Kidney epithelial cell (primary cell): ENCODE data around the gene CYP46A1. TPM values are rescaled to one million over a fixed set of nuclear protein-coding genes. Genes with fewer than 3 reads are reported as not detected.

ENCODE experiments used
- DNase-seq: peaks from one replicate; pipeline ENCODE4 v3.0.0-alpha.2; 2010; ENCODE audit warnings: low read depth
- H3K27me3 ChIP-seq: 2 replicates; pipeline ENCODE4 v1.6.0; 2011; ENCODE audit warnings: low read length; ENCODE audit not compliant: control insufficient read depth, insufficient read depth
- H3K36me3 ChIP-seq: 2 replicates; pipeline ENCODE4 v1.5.1; 2011; ENCODE audit warnings: low read length; ENCODE audit not compliant: control insufficient read depth, insufficient read depth
- H3K4me3 ChIP-seq: 2 replicates; pipeline ENCODE4 v1.5.1; 2011; ENCODE audit warnings: low read depth, mild to moderate bottlenecking, control low read depth, low read length
- total RNA-seq: library from RNA; depleted of rRNA; stranded (reverse); fragments of >200 nt; gene quantifications from 2 replicates; pipeline ENCODE4 v1.2.3, GENCODE V29; 2015
- TF ChIP-seq, protein P1 (sequence below): IDR thresholded peaks from 2 replicates; pipeline ENCODE4 v1.5.1; 2011; ENCODE audit warnings: mild to moderate bottlenecking, moderate library complexity, low read length, control low read depth, inconsistent platforms; ENCODE audit not compliant: insufficient read depth, poor library complexity, severe bottlenecking

CYP46A1 gene
- total RNA-seq, 1 donor from 2014 or later: not detected

DNA sequence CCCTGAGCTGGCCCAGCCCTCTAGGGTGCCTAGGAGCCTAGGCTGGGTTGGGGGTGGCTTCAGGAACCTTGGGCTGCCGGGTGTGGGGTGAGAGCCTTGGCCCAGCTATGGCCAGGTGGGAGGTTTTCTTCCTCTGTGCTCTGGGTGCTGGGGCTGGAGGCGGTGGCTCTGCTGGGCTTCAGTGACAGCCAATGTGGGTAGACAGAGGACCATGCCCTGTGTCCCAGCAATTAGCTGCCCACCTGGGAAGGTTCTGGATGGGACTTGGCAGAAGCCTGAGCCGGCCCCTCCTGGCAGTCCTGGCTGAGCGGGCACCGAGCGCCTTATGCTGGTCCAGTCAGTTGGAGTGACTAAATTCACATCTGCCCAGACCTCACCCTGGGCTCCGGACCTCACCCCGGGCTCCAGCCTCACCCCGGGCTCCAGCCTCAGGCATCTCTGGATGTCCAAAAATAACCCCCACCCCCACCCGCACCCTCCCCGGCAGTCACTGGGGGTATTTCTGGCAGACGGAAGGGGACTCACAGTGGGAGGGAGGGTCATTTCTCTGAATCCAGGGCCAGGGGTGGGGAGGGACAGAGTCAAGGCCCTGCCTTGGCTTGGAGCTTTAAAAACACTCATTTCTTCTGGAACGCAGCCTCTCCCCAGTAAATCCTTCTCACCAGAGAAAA is 46.9 kb downstream of the CYP46A1 start:
- TF ChIP-seq, protein P1, sequence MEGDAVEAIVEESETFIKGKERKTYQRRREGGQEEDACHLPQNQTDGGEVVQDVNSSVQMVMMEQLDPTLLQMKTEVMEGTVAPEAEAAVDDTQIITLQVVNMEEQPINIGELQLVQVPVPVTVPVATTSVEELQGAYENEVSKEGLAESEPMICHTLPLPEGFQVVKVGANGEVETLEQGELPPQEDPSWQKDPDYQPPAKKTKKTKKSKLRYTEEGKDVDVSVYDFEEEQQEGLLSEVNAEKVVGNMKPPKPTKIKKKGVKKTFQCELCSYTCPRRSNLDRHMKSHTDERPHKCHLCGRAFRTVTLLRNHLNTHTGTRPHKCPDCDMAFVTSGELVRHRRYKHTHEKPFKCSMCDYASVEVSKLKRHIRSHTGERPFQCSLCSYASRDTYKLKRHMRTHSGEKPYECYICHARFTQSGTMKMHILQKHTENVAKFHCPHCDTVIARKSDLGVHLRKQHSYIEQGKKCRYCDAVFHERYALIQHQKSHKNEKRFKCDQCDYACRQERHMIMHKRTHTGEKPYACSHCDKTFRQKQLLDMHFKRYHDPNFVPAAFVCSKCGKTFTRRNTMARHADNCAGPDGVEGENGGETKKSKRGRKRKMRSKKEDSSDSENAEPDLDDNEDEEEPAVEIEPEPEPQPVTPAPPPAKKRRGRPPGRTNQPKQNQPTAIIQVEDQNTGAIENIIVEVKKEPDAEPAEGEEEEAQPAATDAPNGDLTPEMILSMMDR: no peak

DNA sequence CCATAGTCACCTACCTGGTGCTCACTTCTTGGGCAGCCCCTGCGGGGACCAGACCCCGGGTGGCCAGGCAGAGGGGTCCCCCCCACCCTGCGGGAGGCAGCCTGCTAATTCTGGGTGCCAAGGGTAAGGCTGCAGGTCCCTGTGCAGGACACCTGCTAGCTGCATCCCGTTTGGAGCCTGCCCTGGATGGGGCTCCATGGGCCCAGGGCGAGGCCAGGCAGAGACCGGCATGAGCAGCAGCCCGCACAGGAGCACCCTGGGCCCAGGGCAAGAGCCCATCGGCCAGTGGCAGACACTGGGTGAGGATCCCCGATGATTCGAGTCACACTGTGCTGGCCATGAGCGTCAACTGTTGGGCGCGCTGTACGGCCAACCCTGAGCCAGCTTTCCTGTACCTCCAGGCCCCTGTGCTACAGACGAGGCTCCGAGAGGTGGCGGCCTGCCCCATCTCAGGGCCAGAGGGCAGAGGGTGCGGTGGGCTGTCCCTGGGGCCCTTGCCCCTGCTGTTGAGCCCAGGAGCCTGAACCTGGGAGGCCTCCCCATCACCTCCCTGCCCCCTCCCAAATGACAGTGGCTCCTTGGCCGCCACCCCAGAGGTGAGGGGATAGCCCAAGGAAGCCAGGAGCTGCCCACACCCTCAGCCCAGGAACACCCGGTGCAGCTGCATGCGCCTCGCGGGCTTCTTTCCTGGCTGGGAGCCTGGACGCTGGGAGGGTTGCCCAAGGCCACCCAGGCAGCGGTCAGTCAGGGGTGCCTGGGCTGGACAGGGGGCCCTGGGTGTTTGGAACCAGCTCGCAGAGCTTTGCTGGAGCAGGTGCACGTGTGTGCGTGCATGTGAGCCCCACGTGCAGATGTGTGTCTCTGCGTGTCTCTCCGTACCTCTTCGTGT is 47.7 kb downstream of the CYP46A1 start:
- no peak overlapping the region for H3K4me3 ChIP-seq
- no peaks in the 10 kb centered on the region for H3K36me3 ChIP-seq
- TF ChIP-seq, protein P1: no peak
- no peak for DNase-seq
- H3K27me3 ChIP-seq: peaks cover 38% of the 10 kb centered on the region

More for the DNA sequence above, 46.9 kb downstream of the CYP46A1 start:
- H3K27me3 ChIP-seq: peaks cover 46% of the 10 kb centered on the region
- no peak overlapping the region for H3K4me3 ChIP-seq
- no peaks in the 10 kb centered on the region for H3K36me3 ChIP-seq
- no peak for DNase-seq

DNA sequence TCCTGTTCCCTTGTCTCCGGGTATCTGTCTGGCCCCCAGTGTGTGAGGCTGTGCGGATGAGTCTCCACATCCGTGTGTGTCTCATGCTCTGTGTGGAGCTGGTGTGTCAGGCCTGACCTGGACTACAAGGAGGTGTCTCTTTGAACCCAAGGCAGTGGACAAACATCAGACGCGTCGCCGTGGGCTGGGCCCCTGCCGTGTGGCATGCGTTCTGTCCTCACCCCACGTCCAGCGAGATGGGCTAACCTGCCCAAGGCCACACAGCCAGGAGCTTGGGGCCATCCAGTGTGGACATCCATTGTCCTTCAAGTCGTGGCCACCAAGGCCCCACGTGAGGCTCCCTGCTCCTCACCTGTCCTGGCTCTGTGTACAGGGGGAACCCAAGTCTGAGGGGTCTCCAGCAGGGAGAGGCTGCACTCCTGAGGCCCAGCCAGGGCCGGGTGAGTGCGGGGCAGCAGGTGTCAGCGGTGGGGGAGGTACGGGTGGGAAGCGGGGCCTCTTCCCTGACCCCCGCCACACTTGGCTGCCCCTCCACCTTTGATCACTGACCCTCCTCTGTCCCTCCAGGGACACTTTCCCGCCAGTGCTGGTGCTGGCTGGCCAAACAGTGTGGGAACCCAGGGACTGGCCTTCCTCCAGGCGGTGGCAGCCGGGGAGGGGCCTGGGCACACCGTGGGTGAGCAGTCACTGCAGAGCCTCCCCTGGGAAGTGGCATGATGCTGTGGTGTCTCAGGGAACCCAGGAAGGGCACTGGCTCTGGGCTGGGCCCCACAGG is 48.5 kb downstream of the CYP46A1 start:
- TF ChIP-seq, protein P1: no peak
- no peak for DNase-seq
- H3K4me3 ChIP-seq: no peak overlapping the region
- no peaks in the 10 kb centered on the region for H3K36me3 ChIP-seq
- peaks cover 31% of the 10 kb centered on the region for H3K27me3 ChIP-seq

DNA sequence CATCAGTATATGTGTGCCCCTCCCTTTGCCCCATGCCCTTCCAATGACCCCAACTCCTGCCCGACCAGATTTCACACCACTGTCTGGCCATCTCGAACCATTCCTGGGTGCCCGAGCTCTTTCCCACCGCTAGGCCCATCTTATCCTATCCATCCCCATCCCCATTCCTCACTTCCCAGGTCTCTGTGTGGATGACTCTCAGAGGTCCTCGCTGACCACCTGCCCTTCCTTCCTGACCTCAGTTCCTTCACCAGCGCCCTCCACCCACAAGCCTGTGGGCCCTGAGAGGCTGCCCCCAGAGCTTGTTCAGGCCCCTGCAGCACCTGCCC is 49.1 kb downstream of the CYP46A1 start:
- peaks cover 34% of the 10 kb centered on the region for H3K27me3 ChIP-seq
- H3K4me3 ChIP-seq: no peak overlapping the region
- H3K36me3 ChIP-seq: no peaks in the 10 kb centered on the region
- DNase-seq: no peak
- TF ChIP-seq, protein P1: no peak

DNA sequence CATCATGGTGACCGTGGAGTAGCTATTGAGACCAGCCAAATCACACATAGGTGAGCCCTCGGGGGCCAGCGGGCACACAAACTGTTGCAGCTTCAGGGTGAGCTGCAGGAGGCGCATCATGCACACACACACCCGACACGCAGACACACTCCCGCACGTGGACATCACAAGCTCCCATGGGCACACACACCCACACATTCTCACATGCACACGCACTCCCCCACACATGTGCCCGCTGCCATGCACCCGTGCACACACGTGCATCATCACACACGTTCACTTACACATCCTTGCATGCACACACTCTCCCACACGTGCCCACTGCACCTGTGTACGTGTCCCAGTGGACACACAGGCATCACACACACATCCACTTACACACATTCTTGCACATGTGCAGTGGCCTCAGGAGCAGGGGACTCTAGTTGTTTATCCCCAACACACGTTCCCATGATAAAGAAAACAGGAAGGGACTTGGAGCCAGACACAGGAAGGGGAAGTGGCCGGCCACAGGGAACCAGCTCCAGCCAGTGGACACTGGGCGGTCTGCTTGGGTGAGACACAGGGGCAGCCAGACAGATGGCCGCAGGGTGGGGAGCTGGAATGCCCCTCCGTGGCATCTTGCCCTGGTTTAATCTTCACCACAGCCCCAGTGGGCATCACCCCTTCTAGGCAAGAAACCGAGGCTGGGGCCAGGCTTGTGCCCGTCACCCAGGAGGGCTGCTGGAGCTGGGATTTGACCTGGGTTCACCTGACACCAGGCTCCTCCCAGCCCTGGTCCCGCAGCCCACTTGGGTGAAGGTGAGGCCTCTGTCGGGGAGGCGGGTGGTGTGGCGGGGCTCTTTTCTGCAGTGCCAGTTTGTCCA is 49.7 kb downstream of the CYP46A1 start:
- Histone ChIP-seq H3K27me3 (peaks cover 29% of the 10 kb centered on the region), H3K36me3 (no peaks in the 10 kb centered on the region), H3K4me3 (no peak overlapping the region)
- TF ChIP-seq, protein P1: no peak
- DNase-seq: no peak
